T-cell (primary cell): Measurements from ENCODE around the gene CCIN. TPM values are rescaled to one million over a fixed set of nuclear protein-coding genes. Genes with fewer than 3 reads are reported as not detected.

Experiments used
- ATAC-seq, 4 experiments: fragments of 200-7000 bp in 3 of 4; fragments of 150-1000 bp in 1 of 4; cut with Tn5 transposase; replicated peaks in 1 of 4; 1 replicate in 3 of 4; 2 replicates in 1 of 4; pipeline ENCODE4 v1.10.0; 2021; ENCODE audit warnings: moderate library complexity in 3 of 4, mild to moderate bottlenecking in 2 of 4, moderate number of reproducible peaks in 1 of 4
- CTCF ChIA-PET, 2 donors: fragments of 300-600 bp; sonication (Branson Sonifier 250); formaldehyde crosslinking; loops; one replicate each; lab custom pipeline; 2022; ENCODE audit warnings: antibody characterized with exemption in 2 of 2; lab: Charles Lee
- POLR2A ChIA-PET, 2 donors: fragments of 300-600 bp; sonication (Branson Sonifier 250); formaldehyde crosslinking; loops; one replicate each; lab custom pipeline; 2022; ENCODE audit warnings: antibody characterized with exemption in 2 of 2; lab: Charles Lee
- DNase-seq, 35 experiments: peaks; one replicate each; pipeline versions ENCODE4 v3.0.0 to v3.0.0-alpha.2; 2013 to 2023
- H3K27ac ChIP-seq: one replicate; pipeline ENCODE4 v1.5.1; 2013; ENCODE audit warnings: low read length
- H3K27me3 ChIP-seq, 2 experiments: replicated peaks in 1 of 2; 1 replicate in 1 of 2; 2 replicates in 1 of 2; pipeline versions ENCODE4 v1.6.1 to v1.7.0; 2013; ENCODE audit warnings: low read length in 1 of 2, mixed read lengths in 1 of 2; ENCODE audit not compliant: control insufficient read depth in 2 of 2, insufficient read depth in 2 of 2; ENCODE audit errors: extremely low read depth in 1 of 2
- H3K36me3 ChIP-seq, 2 donors: 1 replicate in 1 of 2; 2 replicates in 1 of 2; pipeline versions ENCODE4 v1.6.1 to v1.7.0; 2013; ENCODE audit warnings: low read length in 1 of 2; ENCODE audit not compliant: control insufficient read depth in 2 of 2, insufficient read depth in 1 of 2; ENCODE audit errors: extremely low read depth in 1 of 2
- H3K4me1 ChIP-seq, 2 experiments: 1 replicate in 1 of 2; 2 replicates in 1 of 2; pipeline versions ENCODE4 v1.6.1 to v1.7.0; 2013; ENCODE audit warnings: low read length in 2 of 2, mixed read lengths in 1 of 2; ENCODE audit not compliant: insufficient read depth in 2 of 2, control insufficient read depth in 1 of 2; ENCODE audit errors: extremely low read depth in 1 of 2
- H3K4me3 ChIP-seq, 2 donors: 1 replicate in 1 of 2; 2 replicates in 1 of 2; pipeline versions ENCODE4 v1.5.1 to v1.7.0; 2013; ENCODE audit warnings: mild to moderate bottlenecking in 2 of 2, low read length in 1 of 2, moderate library complexity in 1 of 2; ENCODE audit not compliant: control insufficient read depth in 1 of 2; ENCODE audit errors: extremely low read depth in 1 of 2
- H3K9me3 ChIP-seq: 2 replicates; pipeline ENCODE4 v1.7.0; 2013
- H3K27ac Mint-ChIP-seq, 2 donors: one replicate each; pipeline ENCODE4 v1.8.0; 2020 to 2021; ENCODE audit warnings: mild to moderate bottlenecking in 2 of 2, mixed read lengths in 2 of 2
- H3K27me3 Mint-ChIP-seq, 2 donors: one replicate each; pipeline ENCODE4 v1.8.0; 2021 to 2022; ENCODE audit warnings: mixed read lengths in 2 of 2
- H3K36me3 Mint-ChIP-seq: one replicate; pipeline ENCODE4 v1.8.0; 2021; ENCODE audit warnings: mixed read lengths
- H3K4me1 Mint-ChIP-seq, 3 donors: one replicate each; pipeline ENCODE4 v1.8.0; 2020 to 2022; ENCODE audit warnings: mixed read lengths in 3 of 3, mild to moderate bottlenecking in 1 of 3
- H3K4me3 Mint-ChIP-seq, 3 donors: one replicate each; pipeline ENCODE4 v1.8.0; 2020 to 2022; ENCODE audit warnings: mild to moderate bottlenecking in 3 of 3, mixed read lengths in 3 of 3, moderate library complexity in 3 of 3
- H3K9me3 Mint-ChIP-seq, 3 donors: one replicate each; pipeline ENCODE4 v1.8.0; 2020 to 2022; ENCODE audit warnings: mixed read lengths in 3 of 3
- WGBS: methylation state at CpG from one replicate; pipeline ENCODE4 v1.1.5; 2013; ENCODE audit warnings: missing lambda C conversion rate; ENCODE audit not compliant: insufficient coverage; 5-methylcytosine and 5-hydroxymethylcytosine counted together
- total RNA-seq, 35 experiments: library from RNA in 6 of 35; stranded (reverse) in 6 of 35; fragments of 120-200 nt in 1 of 35; gene quantifications; one replicate each; pipeline versions ENCODE4 v1.2.1 to v1.2.4 and lab custom pipeline; 2013 to 2026

Gene CCIN
- total RNA-seq, 5 donors from 2014 or later (not counting 1 experiment from before 2014, with no cell fraction given): 0.13 to 0.84 (median 0.68) TPM; not detected in 2

DNA sequence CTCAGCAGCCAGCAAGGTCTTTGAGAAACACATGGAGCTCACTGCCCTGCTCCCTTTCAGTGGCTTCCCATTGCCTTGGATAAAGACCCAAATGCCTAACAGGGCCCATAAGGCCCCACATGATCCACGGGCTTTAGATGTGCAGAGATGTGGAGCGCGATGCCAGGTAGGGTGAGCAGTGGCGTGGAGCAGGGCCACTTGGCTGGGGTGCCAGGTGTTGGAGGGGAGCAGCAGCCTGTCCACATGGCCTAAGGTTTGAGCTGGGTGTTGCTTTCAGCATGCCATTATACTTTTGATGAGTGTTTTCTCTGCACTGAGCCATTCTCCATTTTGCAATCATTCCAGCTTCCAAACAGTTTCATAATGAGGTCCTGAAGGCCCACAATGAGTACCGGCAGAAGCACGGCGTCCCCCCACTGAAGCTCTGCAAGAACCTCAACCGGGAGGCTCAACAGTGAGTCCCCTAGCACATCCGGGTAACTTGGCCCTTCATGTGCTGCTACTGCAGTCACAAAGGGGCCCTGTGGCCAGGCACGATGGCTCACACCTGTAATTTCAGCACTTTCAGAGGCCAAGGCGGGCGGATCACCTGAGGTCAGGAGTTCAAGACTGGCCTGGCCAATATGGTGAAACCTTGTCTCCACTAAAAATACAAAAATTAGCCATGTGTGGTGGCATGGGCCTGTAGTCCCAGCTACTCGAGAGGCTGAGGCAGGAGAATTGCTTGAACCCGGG is 21.6 kb upstream of the CCIN start:
- ATAC-seq: no peak
- no peaks in the 10 kb centered on the region for H3K9me3 ChIP-seq
- ChIA-PET CTCF (interaction anchor here (0.5 to 1.6 kb wide), 3 partner anchors 43 to 610 kb away, joined by 3 to 7 read pairs (median 7); partner anchors contain the start of gene CLTA (in 1 of the 2)), POLR2A (interaction anchor here in 1 of 2 donors (0.5 kb wide), 1 partner anchor 205 kb away, joined by 5 read pairs; no protein-coding TSS in a partner anchor)
- H3K4me3 ChIP-seq: no peak overlapping the region
- no peaks in the 10 kb centered on the region for H3K36me3 ChIP-seq
- Mint-ChIP-seq H3K4me1 (peaks cover 77 to 95% (median 92%) of the 10 kb centered on the region in 3 donors), H3K9me3 (peaks cover 6 to 13% (median 11%) of the 10 kb centered on the region in 3 donors), H3K27me3 (no peaks in the 10 kb centered on the region), H3K36me3 (peaks cover 21% of the 10 kb centered on the region), H3K4me3 (peak overlapping the region in 1 of 3 donors; percentile 19), H3K27ac (peak overlapping the region; percentile 90 to 99)
- 87% methylated on average over 14 of the region's 14 CpGs for WGBS
- peaks cover 46 to 98% of the 10 kb centered on the region in 2 experiments for H3K4me1 ChIP-seq
- no peaks in the 10 kb centered on the region for H3K27me3 ChIP-seq
- H3K27ac ChIP-seq: peak overlapping the region; percentile 27
- DNase-seq: no peak

DNA sequence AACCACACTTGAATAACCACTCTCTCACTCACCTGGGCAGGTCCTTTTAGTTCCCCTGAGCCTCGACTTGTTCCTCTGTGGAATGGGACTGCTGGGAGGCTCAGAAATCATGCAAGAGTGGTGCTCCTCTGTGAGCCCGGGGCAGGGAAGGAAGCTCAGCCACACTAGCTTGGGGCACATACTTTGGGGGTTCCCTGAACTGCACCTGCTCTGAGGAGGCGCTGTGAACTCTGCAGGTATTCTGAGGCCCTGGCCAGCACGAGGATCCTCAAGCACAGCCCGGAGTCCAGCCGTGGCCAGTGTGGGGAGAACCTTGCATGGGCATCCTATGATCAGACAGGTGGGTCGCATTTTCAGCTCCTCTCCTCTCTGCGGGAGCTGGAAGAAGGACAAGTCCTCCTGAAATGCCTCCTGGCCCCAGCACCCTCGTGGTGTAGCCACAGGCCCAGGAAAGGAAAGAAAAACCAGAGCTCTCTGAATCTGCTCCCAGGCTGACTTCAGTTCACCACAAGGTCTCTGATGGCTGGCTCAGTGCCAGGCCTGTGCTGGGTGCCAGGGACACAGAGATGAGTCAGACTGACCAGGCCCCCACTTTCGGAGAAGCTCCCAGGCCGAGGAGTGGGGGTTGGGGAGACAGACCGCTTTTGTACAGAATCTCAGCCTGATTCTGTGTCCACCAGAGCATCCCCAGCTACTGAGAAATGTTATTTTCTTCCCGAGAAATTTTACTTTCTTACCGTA is 20.7 kb upstream of the CCIN start:
- H3K4me3 Mint-ChIP-seq: peak overlapping the region in 1 of 3 donors; percentile 15
- peaks cover 25% of the 10 kb centered on the region for H3K36me3 Mint-ChIP-seq
- H3K36me3 ChIP-seq: no peaks in the 10 kb centered on the region
- no peak overlapping the region for H3K4me3 ChIP-seq
- no peaks in the 10 kb centered on the region for H3K9me3 ChIP-seq
- peaks cover 6 to 13% (median 11%) of the 10 kb centered on the region in 3 donors for H3K9me3 Mint-ChIP-seq
- peaks cover 44 to 98% of the 10 kb centered on the region in 2 experiments for H3K4me1 ChIP-seq
- H3K4me1 Mint-ChIP-seq: peaks cover 74 to 94% (median 90%) of the 10 kb centered on the region in 3 donors
- H3K27ac ChIP-seq: peak overlapping the region; percentile 27
- CTCF ChIA-PET: interaction anchor here (0.5 to 1.6 kb wide), 8 partner anchors 9 to 609 kb away, joined by 3 to 7 read pairs (median 4); partner anchors contain the start of genes CLTA (in 1 of the 2) and GLIPR2 (in 1 of the 2)
- peak overlapping the region; percentile 90 to 99 for H3K27ac Mint-ChIP-seq
- ATAC-seq (peak in 3 of 4 experiments; percentile 8 to 18 (median 12)), DNase-seq (peak in 34 of 35 experiments; percentile 26 to 81 (median 50))
- WGBS: 33% methylated on average over 10 of the region's 14 CpGs
- H3K27me3 ChIP-seq: no peaks in the 10 kb centered on the region
- POLR2A ChIA-PET: interaction anchor here in 1 of 2 donors (1.0 kb wide), 1 partner anchor 42 kb away, joined by 4 read pairs; no protein-coding TSS in a partner anchor
- no peaks in the 10 kb centered on the region for H3K27me3 Mint-ChIP-seq

DNA sequence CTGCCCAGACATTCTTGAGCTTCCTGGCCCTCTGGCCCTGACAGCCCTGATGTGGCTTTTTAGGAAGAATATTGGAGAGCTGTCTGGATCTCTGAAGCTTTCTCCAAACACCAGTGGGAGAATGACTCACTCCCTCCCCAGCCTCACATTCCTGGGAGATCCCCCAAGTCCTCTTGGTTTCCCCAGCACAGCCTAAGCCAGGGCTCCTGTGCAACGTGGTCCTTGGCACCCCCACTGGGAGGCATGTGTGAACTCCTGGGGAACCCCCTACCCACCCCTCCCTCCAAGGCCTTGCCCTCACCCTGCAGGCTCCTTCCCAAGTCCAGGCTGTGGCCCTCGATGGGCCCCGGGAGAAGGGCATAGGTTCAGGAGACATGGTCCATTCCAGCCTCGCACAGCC is 20.0 kb upstream of the CCIN start:
- H3K27me3 ChIP-seq: no peaks in the 10 kb centered on the region
- DNase-seq (no peak), ATAC-seq (no peak)
- peak overlapping the region; percentile 27 for H3K27ac ChIP-seq
- peaks cover 38 to 91% of the 10 kb centered on the region in 2 experiments for H3K4me1 ChIP-seq
- peak overlapping the region in 1 of 3 donors; percentile 15 for H3K4me3 Mint-ChIP-seq
- peaks cover 28% of the 10 kb centered on the region for H3K36me3 Mint-ChIP-seq
- 63% methylated on average over 1 of the region's 4 CpGs for WGBS
- ChIA-PET CTCF (interaction anchor here (0.6 to 1.3 kb wide), 4 partner anchors 10 to 502 kb away, joined by 3 to 7 read pairs (median 4); no protein-coding TSS in a partner anchor), POLR2A (interaction anchor here in 1 of 2 donors (1.0 kb wide), 1 partner anchor 41 kb away, joined by 4 read pairs; no protein-coding TSS in a partner anchor)
- peaks cover 0 to 1% of the 10 kb centered on the region in 2 donors for H3K36me3 ChIP-seq
- H3K27ac Mint-ChIP-seq: peak overlapping the region; percentile 90 to 99
- H3K9me3 ChIP-seq: no peaks in the 10 kb centered on the region
- H3K27me3 Mint-ChIP-seq: no peaks in the 10 kb centered on the region
- peaks cover 6 to 13% (median 11%) of the 10 kb centered on the region in 3 donors for H3K9me3 Mint-ChIP-seq
- no peak overlapping the region for H3K4me3 ChIP-seq
- H3K4me1 Mint-ChIP-seq: peaks cover 72 to 92% (median 88%) of the 10 kb centered on the region in 3 donors

DNA sequence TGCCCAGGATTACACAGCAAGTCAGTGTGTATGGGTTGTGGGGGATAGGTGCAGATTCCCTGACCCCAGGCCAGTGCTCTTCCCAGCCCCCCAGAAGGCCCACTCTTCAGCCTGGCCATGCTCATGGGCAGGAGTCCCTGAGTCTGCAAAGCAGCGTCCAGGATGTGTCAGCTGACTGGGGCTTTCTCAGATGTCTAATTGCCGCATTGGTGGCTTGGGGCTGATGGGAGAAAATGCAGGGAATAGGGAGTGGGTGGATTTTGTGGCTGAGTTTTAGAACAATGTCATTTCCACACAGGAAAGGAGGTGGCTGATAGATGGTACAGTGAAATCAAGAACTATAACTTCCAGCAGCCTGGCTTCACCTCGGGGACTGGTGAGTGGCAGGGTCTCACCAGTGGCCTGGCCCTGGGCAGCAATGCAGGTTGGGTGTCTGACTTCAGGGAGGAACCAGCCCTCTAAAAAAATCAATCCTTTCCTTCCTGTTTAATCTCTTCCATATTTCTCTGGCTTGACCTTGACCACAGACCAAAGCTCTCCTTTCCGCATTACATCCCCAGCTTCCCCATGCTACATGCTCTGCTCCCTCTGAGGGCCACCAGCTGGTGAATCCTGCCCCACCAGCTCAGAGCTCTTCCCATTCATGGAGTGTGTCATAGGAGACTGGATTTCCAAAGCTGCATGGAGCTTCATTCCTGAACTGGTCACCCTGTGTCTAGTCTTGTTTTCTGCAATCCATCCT is 18.4 kb upstream of the CCIN start:
- Mint-ChIP-seq H3K4me3 (peak overlapping the region; percentile 8 to 88 (median 54)), H3K36me3 (peaks cover 29% of the 10 kb centered on the region), H3K27ac (peak overlapping the region; percentile 97 to 98), H3K9me3 (peaks cover 3 to 7% (median 6%) of the 10 kb centered on the region in 3 donors), H3K27me3 (no peaks in the 10 kb centered on the region), H3K4me1 (peaks cover 61 to 85% (median 81%) of the 10 kb centered on the region in 3 donors)
- H3K27me3 ChIP-seq: no peaks in the 10 kb centered on the region
- DNase-seq (no peak), ATAC-seq (no peak)
- ChIA-PET POLR2A (interaction anchor here in 1 of 2 donors (0.5 kb wide), 1 partner anchor 1272 kb away, joined by 3 read pairs; the partner anchor contains the start of gene GRHPR), CTCF (interaction anchor here (0.5 to 2.3 kb wide), 3 partner anchors 35 to 119 kb away, joined by 3 to 8 read pairs (median 3); partner anchors contain the start of gene CLTA (in 1 of the 2))
- H3K36me3 ChIP-seq: peaks cover 0 to 7% of the 10 kb centered on the region in 2 donors
- H3K4me3 ChIP-seq: peak overlapping the region in 1 of 2 donors; percentile 56
- WGBS: 58% methylated on average over 2 of the region's 4 CpGs
- H3K4me1 ChIP-seq: peaks cover 32 to 76% of the 10 kb centered on the region in 2 experiments
- H3K9me3 ChIP-seq: no peaks in the 10 kb centered on the region
- H3K27ac ChIP-seq: peak overlapping the region; percentile 97

DNA sequence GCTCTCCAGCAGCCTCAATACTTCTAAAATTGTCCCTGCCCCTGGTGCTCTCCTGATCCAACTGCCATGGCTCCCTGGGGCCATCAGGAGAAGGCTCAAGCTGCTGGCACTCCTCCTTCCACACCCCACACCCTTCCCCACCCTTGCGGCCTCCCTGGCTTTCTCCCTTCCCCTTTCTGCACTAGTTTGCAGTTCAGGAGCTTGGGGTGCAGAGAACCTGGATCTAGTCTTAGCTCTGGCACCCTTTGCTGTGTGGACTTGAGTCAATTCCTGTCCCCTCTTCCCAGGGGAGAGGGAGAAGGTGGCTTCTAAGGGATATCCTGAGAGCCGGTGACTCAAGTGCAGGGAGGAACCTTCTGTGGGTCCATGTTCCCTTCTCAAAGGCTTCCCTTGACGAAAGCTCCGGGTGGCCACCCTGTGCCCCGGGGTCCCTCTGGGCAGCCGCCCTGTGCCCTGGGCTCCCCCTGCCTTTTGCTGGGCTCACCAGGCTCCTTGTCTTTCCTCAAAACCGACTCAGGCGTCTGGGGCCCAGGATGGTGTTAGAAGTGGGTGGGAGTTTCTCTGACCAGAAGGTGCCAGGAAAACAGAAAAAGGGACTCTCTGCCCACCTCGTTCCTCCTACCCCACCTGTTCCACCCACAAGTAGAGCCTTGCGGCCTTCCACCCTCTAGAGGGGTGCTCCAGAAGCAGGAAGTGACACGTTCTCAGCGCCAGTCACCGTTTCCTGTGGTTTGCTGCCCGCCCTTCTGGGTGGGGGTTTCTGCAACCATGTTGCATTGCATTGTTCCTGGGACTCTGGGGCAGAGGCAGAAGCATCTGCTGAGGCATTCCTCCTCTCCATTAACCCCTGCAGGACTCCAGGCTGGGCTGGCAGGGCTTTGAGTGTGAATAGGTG is 17.6 kb upstream of the CCIN start:
- peak; percentile 70 to 94 (median 88) for DNase-seq
- Histone ChIP-seq H3K27me3 (no peaks in the 10 kb centered on the region), H3K27ac (peak overlapping the region; percentile 97), H3K4me3 (peak overlapping the region; percentile 42 to 56), H3K36me3 (peaks cover 0 to 10% of the 10 kb centered on the region in 2 donors), H3K9me3 (no peaks in the 10 kb centered on the region), H3K4me1 (peaks cover 32 to 70% of the 10 kb centered on the region in 2 experiments)
- Mint-ChIP-seq H3K36me3 (peaks cover 24% of the 10 kb centered on the region), H3K27ac (peak overlapping the region; percentile 97 to 98), H3K4me1 (peaks cover 53 to 77% (median 74%) of the 10 kb centered on the region in 3 donors), H3K4me3 (peak overlapping the region; percentile 72 to 88 (median 78)), H3K27me3 (no peaks in the 10 kb centered on the region), H3K9me3 (no peaks in the 10 kb centered on the region)
- 0% methylated on average over 3 of the region's 14 CpGs for WGBS
- POLR2A ChIA-PET: interaction anchor here in 1 of 2 donors (1.3 kb wide), 1 partner anchor 39 kb away, joined by 4 read pairs; the partner anchor contains the start of gene CLTA
- CTCF ChIA-PET: interaction anchor here in 1 of 2 donors (0.6 to 2.3 kb wide), 3 partner anchors 36 to 49 kb away, joined by 3 to 8 read pairs (median 3); partner anchors contain the start of gene CLTA
- peak; percentile 97 to 98 (median 97) for ATAC-seq
